IMR-90 (cell line): ENCODE measurements around the gene FARP1. TPM values are rescaled to one million over a fixed set of nuclear protein-coding genes. Genes with fewer than 3 reads are reported as not detected.

Experiments
- ATAC-seq: fragments of 200-7000 bp; cut with Tn5 transposase; 2 replicates; pipeline ENCODE4 v1.9.1; 2020; ENCODE audit warnings: low read depth, mild to moderate bottlenecking, moderate library complexity
- BruUV-seq: library from RNA; stranded (reverse); fragments of 400-500 nt; replicated peaks from 2 replicates; lab custom pipeline; 2021; lab: Mats Ljungman, UMichigan
- CTCF ChIA-PET: fragments of 300-600 bp; formaldehyde crosslinking; extraction: SDS; loops from one replicate; lab custom pipeline; 2021; ENCODE audit warnings: antibody characterized with exemption; lab: Yijun Ruan, JAX
- POLR2A ChIA-PET: fragments of 300-600 bp; sonication (Branson Sonifier 250); formaldehyde crosslinking; loops from one replicate; lab custom pipeline; 2022; ENCODE audit warnings: antibody characterized with exemption; ENCODE audit not compliant: unreplicated experiment; lab: Charles Lee
- DNase-seq: peaks from one replicate; pipeline ENCODE4 v3.0.0; 2013
- H2AFZ ChIP-seq: replicated peaks from 2 replicates; pipeline ENCODE3; 2013; ENCODE audit warnings: low read length, mild to moderate bottlenecking; ENCODE audit not compliant: poor library complexity
- H2AK5ac ChIP-seq: 2 replicates; pipeline ENCODE4 v1.6.1; 2013; ENCODE audit warnings: low read depth, low read length, inconsistent platforms
- H2AK9ac ChIP-seq: replicated peaks from 2 replicates; pipeline ENCODE3; 2013; ENCODE audit warnings: mild to moderate bottlenecking, low read depth, low read length, moderate library complexity; ENCODE audit not compliant: poor library complexity
- H2BK120ac ChIP-seq: 2 replicates; pipeline ENCODE4 v1.6.1; 2013; ENCODE audit warnings: low read depth, low read length, inconsistent platforms
- H2BK15ac ChIP-seq: 3 replicates; pipeline ENCODE4 v1.6.1; 2013; ENCODE audit warnings: low read depth, low read length, inconsistent platforms
- H2BK20ac ChIP-seq: 2 replicates; pipeline ENCODE4 v1.6.1; 2013; ENCODE audit warnings: low read depth, mild to moderate bottlenecking, inconsistent platforms, low read length, moderate library complexity
- H2BK5ac ChIP-seq: 2 replicates; pipeline ENCODE4 v1.6.1; 2013; ENCODE audit warnings: mild to moderate bottlenecking, low read depth, low read length, inconsistent platforms; ENCODE audit not compliant: poor library complexity, severe bottlenecking
- H3K14ac ChIP-seq: replicated peaks from 2 replicates; pipeline ENCODE4 v1.6.1; 2013; ENCODE audit warnings: low read depth, low read length, inconsistent platforms
- H3K18ac ChIP-seq: 2 replicates; pipeline ENCODE4 v1.6.1; 2013; ENCODE audit warnings: low read depth, low read length, control low read depth
- H3K23ac ChIP-seq: 2 replicates; pipeline ENCODE4 v1.6.1; 2013; ENCODE audit warnings: low read depth, low read length, inconsistent platforms
- H3K27ac ChIP-seq: 2 replicates; pipeline ENCODE4 v1.5.1; 2013; ENCODE audit warnings: mild to moderate bottlenecking, control low read depth, low read length; ENCODE audit not compliant: insufficient read depth
- H3K27me3 ChIP-seq: 2 replicates; pipeline ENCODE4 v1.6.1; 2013; ENCODE audit warnings: low read length; ENCODE audit not compliant: control insufficient read depth, insufficient read depth
- H3K36me3 ChIP-seq: 2 replicates; pipeline ENCODE4 v1.6.1; 2013; ENCODE audit warnings: low read length, mixed read lengths; ENCODE audit not compliant: control insufficient read depth, insufficient read depth
- H3K4ac ChIP-seq: 2 replicates; pipeline ENCODE4 v1.6.1; 2013; ENCODE audit warnings: low read depth, low read length, inconsistent platforms
- H3K4me1 ChIP-seq: 2 replicates; pipeline ENCODE4 v1.6.1; 2013; ENCODE audit warnings: low read length, mixed read lengths; ENCODE audit not compliant: control insufficient read depth, insufficient read depth
- H3K4me2 ChIP-seq: 2 replicates; pipeline ENCODE4 v1.6.1; 2013; ENCODE audit warnings: low read depth, mild to moderate bottlenecking, control low read depth, low read length, moderate library complexity
- H3K4me3 ChIP-seq: 2 replicates; pipeline ENCODE4 v1.5.1; 2013; ENCODE audit warnings: low read depth, mild to moderate bottlenecking, control low read depth, low read length, moderate library complexity; ENCODE audit not compliant: insufficient read depth
- H3K56ac ChIP-seq: 2 replicates; pipeline ENCODE4 v1.6.1; 2013; ENCODE audit warnings: low read length, inconsistent platforms; ENCODE audit not compliant: insufficient read depth; ENCODE audit errors: extremely low read depth
- H3K79me1 ChIP-seq, 2 experiments: 2 replicates each; pipeline ENCODE4 v1.6.1; 2013; ENCODE audit warnings: low read length in 2 of 2, inconsistent platforms in 1 of 2, low read depth in 1 of 2
- H3K9ac ChIP-seq: 2 replicates; pipeline ENCODE4 v1.6.1; 2013; ENCODE audit warnings: low read depth, low read length, control low read depth
- H3K9me1 ChIP-seq: 2 replicates; pipeline ENCODE4 v1.6.1; 2013; ENCODE audit warnings: low read length, inconsistent platforms; ENCODE audit not compliant: insufficient read depth
- H3K9me3 ChIP-seq: 2 replicates; pipeline ENCODE4 v1.6.1; 2013; ENCODE audit warnings: low read length; ENCODE audit not compliant: control insufficient read depth, insufficient read depth
- H4K20me1 ChIP-seq: 2 replicates; pipeline ENCODE4 v1.6.1; 2013; ENCODE audit warnings: low read length, inconsistent platforms; ENCODE audit not compliant: insufficient read depth
- H4K5ac ChIP-seq: 2 replicates; pipeline ENCODE4 v1.6.1; 2013; ENCODE audit warnings: mild to moderate bottlenecking, low read depth, low read length, control low read depth
- H4K8ac ChIP-seq, 2 experiments: 2 replicates each; pipeline ENCODE4 v1.6.1; 2013; ENCODE audit warnings: low read depth in 2 of 2, low read length in 2 of 2, control low read depth in 1 of 2, inconsistent platforms in 1 of 2
- H4K91ac ChIP-seq: 2 replicates; pipeline ENCODE4 v1.6.1; 2013; ENCODE audit warnings: low read depth, low read length, inconsistent platforms; ENCODE audit not compliant: insufficient read depth
- CEBPB ChIP-seq: IDR thresholded peaks from 2 replicates; pipeline ENCODE4 v1.6.1; 2012; ENCODE audit warnings: low read depth, low read length, improper control_type of control experiment
- FOS ChIP-seq: fragments of 150-350 bp; IDR thresholded peaks from 2 replicates; pipeline ENCODE4 v1.6.1; 2016; ENCODE audit warnings: low read depth, low read length
- MAZ ChIP-seq: IDR thresholded peaks from 2 replicates; pipeline ENCODE4 v1.6.1; 2012; ENCODE audit warnings: low read depth, mild to moderate bottlenecking, low read length, improper control_type of control experiment, moderate library complexity, borderline replicate concordance
- NFE2L2 ChIP-seq: fragments of 150-350 bp; IDR thresholded peaks from 2 replicates; pipeline ENCODE4 v1.6.1; 2016; ENCODE audit warnings: low read depth, mild to moderate bottlenecking, low read length
- POLR2A ChIP-seq: IDR thresholded peaks from 2 replicates; pipeline ENCODE4 v1.6.1; 2012; ENCODE audit warnings: mild to moderate bottlenecking, low read depth, low read length
- SMC3 ChIP-seq: fragments of 150-350 bp; IDR thresholded peaks from 2 replicates; pipeline ENCODE4 v1.6.1; 2016; ENCODE audit warnings: low read depth, mild to moderate bottlenecking, antibody characterized with exemption, low read length, moderate library complexity
- WGBS, 2 experiments: methylation state at CpG; one replicate each; pipeline versions ENCODE4 v1.1.5 to v1.1.7; 2013; ENCODE audit warnings: missing lambda C conversion rate in 2 of 2; ENCODE audit not compliant: insufficient read length in 1 of 2; ENCODE audit errors: extremely low coverage in 2 of 2; 5-methylcytosine and 5-hydroxymethylcytosine counted together
- dilution Hi-C: fragments of 300-500 bp; cut with HindIII; formaldehyde crosslinking; loops from one replicate; pipeline ENCODE4 v1.14.3; 2018; ENCODE audit warnings: low sequenced_read_pairs; ENCODE audit not compliant: unreplicated experiment
- in situ Hi-C: fragments of 300-500 bp; cut with MboI; formaldehyde crosslinking; loops from 3 replicates; pipeline ENCODE4 v1.14.3; 2019; ENCODE audit warnings: low sequenced_read_pairs, inconsistent platforms, mixed read lengths
- intact Hi-C: fragments of 100-400 bp; cut with micrococcal nuclease; formaldehyde crosslinking; loops from 2 replicates; pipeline ENCODE4 v1.10.0; 2022
- polyA plus RNA-seq, 3 experiments: library from polyadenylated mRNA; depleted of rRNA; stranded (reverse); fragments of >200 nt; gene quantifications; 2 replicates each; pipeline ENCODE4 v1.2.3, GENCODE V29; 2012; ENCODE audit warnings: low replicate concordance in 1 of 3
- total RNA-seq: library from RNA; depleted of rRNA; stranded (reverse); fragments of >200 nt; gene quantifications from 2 replicates; pipeline ENCODE4 v1.2.3, GENCODE V29; 2012
- TF ChIP-seq, protein P1 (sequence below): fragments of 150-350 bp; IDR thresholded peaks from 2 replicates; pipeline ENCODE4 v1.6.1; 2016; ENCODE audit warnings: low read depth, mild to moderate bottlenecking, low read length, moderate library complexity, borderline replicate concordance
- TF ChIP-seq, protein P2 (sequence below): fragments of 150-350 bp; IDR thresholded peaks from 2 replicates; pipeline ENCODE4 v1.6.1; 2017; ENCODE audit warnings: mild to moderate bottlenecking, antibody characterized with exemption, low read length, low read depth

The FARP1 gene
- total and polyA plus RNA-seq, 2 of the 4 experiments (the other 2 are of a cell fraction): 39.6 to 57.0 TPM

DNA sequence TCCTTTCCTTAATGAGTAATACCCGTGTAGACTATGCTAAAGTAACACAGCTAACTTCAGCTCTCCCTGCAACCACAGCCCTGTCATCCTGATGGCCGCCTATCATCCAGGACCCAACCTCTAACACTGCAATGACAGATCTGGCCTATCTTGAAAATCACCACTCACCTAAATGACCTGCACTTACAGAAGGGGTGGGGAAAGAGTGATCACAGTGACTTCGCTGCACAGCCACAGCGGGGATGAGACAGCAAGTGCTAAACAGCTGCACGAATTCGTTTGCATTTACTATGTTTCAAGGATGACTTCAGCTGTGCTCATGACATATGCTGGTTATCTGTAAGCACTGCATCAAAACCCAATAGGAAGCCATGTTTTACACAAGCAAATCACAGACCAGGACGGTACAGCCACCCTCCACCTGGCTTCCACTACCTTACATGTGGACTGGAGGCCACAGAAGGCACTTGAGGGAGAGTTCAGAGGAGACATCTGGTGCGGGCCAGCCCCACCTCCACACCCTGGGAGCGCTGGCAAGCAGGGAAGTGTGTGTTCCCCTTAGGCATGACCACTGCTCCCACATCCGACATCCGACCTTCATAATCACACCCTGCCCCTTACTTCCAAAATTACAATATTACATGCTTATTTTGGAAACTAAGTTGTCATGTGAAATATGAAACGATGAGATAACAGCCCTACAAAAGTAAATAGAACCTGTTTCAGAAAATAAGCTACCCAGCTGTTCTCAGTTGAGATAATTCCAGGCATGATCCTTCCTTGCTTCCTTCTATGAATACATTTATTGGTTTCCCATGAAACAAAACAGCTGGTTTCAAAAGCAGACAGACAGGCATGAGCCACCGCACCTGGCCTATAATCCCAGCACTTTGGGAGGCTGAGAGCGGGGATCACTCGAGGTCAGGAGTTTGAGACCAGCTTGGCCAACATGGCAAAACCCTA, 338.3 kb downstream of the FARP1 start:
- H3K4me1 ChIP-seq: peaks cover 48% of the 10 kb centered on the region
- H3K9me1 ChIP-seq: peaks cover 53% of the 10 kb centered on the region
- H4K91ac ChIP-seq: no peak overlapping the region
- no peak overlapping the region for H3K27ac ChIP-seq
- H3K9me3 ChIP-seq: no peaks in the 10 kb centered on the region
- no peak overlapping the region for H3K4me3 ChIP-seq
- H3K4me2 ChIP-seq: no peak overlapping the region
- peak overlapping the region in 1 of 2 experiments; percentile 19; a peak in 1 of 4 replicates for H4K8ac ChIP-seq
- H3K23ac ChIP-seq: no peak overlapping the region
- no peaks in the 10 kb centered on the region for H3K27me3 ChIP-seq
- BruUV-seq: no TSS peak
- 57% methylated on average over 4 of the region's 15 CpGs; no CpG with 5 or more reads in 1 of the 2 experiments for WGBS, 2 experiments
- peaks cover 6% of the 10 kb centered on the region for H3K36me3 ChIP-seq
- in situ Hi-C loops (no loop called here), dilution Hi-C loops (no loop called here), intact Hi-C loops (loop anchor here (5.0 kb wide), 1 partner anchor 96 kb away; the partner anchor contains the start of gene STK24)
- H3K9ac ChIP-seq: no peak overlapping the region
- H2BK20ac ChIP-seq: peak overlapping the region; percentile 26; the same call in 1 of the 2 replicates
- POLR2A ChIA-PET: interaction anchor here (0.6 kb wide), 1 partner anchor 469 kb away, joined by 4 read pairs; no protein-coding TSS in a partner anchor
- no peak for TF ChIP-seq SMC3
- no peak for TF ChIP-seq CEBPB
- TF ChIP-seq POLR2A: no peak
- TF ChIP-seq, protein P1, sequence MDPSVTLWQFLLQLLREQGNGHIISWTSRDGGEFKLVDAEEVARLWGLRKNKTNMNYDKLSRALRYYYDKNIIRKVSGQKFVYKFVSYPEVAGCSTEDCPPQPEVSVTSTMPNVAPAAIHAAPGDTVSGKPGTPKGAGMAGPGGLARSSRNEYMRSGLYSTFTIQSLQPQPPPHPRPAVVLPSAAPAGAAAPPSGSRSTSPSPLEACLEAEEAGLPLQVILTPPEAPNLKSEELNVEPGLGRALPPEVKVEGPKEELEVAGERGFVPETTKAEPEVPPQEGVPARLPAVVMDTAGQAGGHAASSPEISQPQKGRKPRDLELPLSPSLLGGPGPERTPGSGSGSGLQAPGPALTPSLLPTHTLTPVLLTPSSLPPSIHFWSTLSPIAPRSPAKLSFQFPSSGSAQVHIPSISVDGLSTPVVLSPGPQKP: no peak
- TF ChIP-seq, protein P2, sequence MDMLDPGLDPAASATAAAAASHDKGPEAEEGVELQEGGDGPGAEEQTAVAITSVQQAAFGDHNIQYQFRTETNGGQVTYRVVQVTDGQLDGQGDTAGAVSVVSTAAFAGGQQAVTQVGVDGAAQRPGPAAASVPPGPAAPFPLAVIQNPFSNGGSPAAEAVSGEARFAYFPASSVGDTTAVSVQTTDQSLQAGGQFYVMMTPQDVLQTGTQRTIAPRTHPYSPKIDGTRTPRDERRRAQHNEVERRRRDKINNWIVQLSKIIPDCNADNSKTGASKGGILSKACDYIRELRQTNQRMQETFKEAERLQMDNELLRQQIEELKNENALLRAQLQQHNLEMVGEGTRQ: no peak
- no peak for TF ChIP-seq NFE2L2
- no peak for TF ChIP-seq MAZ
- no peak for TF ChIP-seq FOS
- H4K5ac ChIP-seq: no peak overlapping the region
- DNase-seq (peak; percentile 69), ATAC-seq (no peak)
- peak overlapping the region; percentile 11; the same call in 1 of the 2 replicates for H2AK5ac ChIP-seq
- no peak overlapping the region for H3K18ac ChIP-seq
- 0 out of 2 replicates have a peak overlapping the region, but pooled peaks have one; percentile 16 for H3K14ac ChIP-seq
- no peak overlapping the region for H2AFZ ChIP-seq
- H2BK120ac ChIP-seq: no peak overlapping the region
- CTCF ChIA-PET: interaction anchor here (0.6 to 1.5 kb wide), 3 partner anchors 12 to 207 kb away, joined by 3 read pairs; no protein-coding TSS in a partner anchor
- no peak overlapping the region for H3K56ac ChIP-seq
- H3K79me1 ChIP-seq: peaks cover 36 to 92% of the 10 kb centered on the region in 2 experiments
- no peak overlapping the region for H2BK5ac ChIP-seq
- H4K20me1 ChIP-seq: peaks cover 68% of the 10 kb centered on the region
- H2BK15ac ChIP-seq: no peak overlapping the region
- H3K4ac ChIP-seq: 0 out of 2 replicates have a peak overlapping the region, but pooled peaks have one; percentile 10
- H2AK9ac ChIP-seq: peak overlapping the region; percentile 23
